Spleen (tissue), 11 donors: Measurements from ENCODE around the gene CACNA2D3. TPM values are rescaled to one million over a fixed set of nuclear protein-coding genes. Genes with fewer than 3 reads are reported as not detected.

Source experiments
- DNase-seq: peaks from one replicate; pipeline ENCODE4 v3.0.0-alpha.2; 2020
- H3K27ac ChIP-seq, 8 donors: fragments of 200-600 bp; sonication (generic) in 7 of 8; 1 replicate in 4 of 8; 2 replicates in 4 of 8; pipeline versions ENCODE4 v1.5.0 to v1.8.0; 2016 to 2021; ENCODE audit warnings: inconsistent platforms in 4 of 8, mild to moderate bottlenecking in 4 of 8, moderate library complexity in 1 of 8
- H3K27me3 ChIP-seq, 7 donors: fragments of 200-600 bp; sonication (generic) in 6 of 7; replicated peaks in 1 of 7; 1 replicate in 4 of 7; 2 replicates in 3 of 7; pipeline versions ENCODE4 v1.5.0 to v1.8.0; 2016 to 2021; ENCODE audit warnings: inconsistent platforms in 3 of 7, mild to moderate bottlenecking in 1 of 7
- H3K36me3 ChIP-seq, 6 donors: fragments of 200-600 bp; sonication (generic) in 5 of 6; 1 replicate in 4 of 6; 2 replicates in 2 of 6; pipeline versions ENCODE4 v1.5.0 to v1.8.0; 2016 to 2021; ENCODE audit warnings: inconsistent platforms in 2 of 6
- H3K4me1 ChIP-seq, 6 donors: fragments of 200-600 bp; sonication (generic) in 5 of 6; 1 replicate in 3 of 6; 2 replicates in 3 of 6; pipeline versions ENCODE4 v1.5.0 to v1.8.0; 2016 to 2021; ENCODE audit warnings: inconsistent platforms in 3 of 6
- H3K4me3 ChIP-seq, 8 donors: fragments of 200-600 bp; sonication (generic) in 7 of 8; 1 replicate in 4 of 8; 2 replicates in 4 of 8; pipeline versions ENCODE4 v1.5.0 to v1.8.0; 2016 to 2021; ENCODE audit warnings: inconsistent platforms in 4 of 8, mild to moderate bottlenecking in 4 of 8, moderate library complexity in 2 of 8
- H3K9me3 ChIP-seq, 8 donors: fragments of 200-600 bp; sonication (generic) in 7 of 8; 1 replicate in 4 of 8; 2 replicates in 4 of 8; pipeline versions ENCODE4 v1.5.0 to v1.8.0; 2016 to 2021; ENCODE audit warnings: inconsistent platforms in 4 of 8
- CTCF ChIP-seq, 11 experiments: fragments of 200-600 bp in 7 of 11; fragments of 450-650 bp in 4 of 11; sonication (generic) in 4 of 11; IDR thresholded peaks in 8 of 11; conservative IDR thresholded peaks in 3 of 11; 1 replicate in 7 of 11; 2 replicates in 4 of 11; pipeline versions ENCODE4 v1.4.0 to v1.8.0; 2016 to 2021; ENCODE audit warnings: antibody characterized with exemption in 11 of 11, inconsistent platforms in 4 of 11, mild to moderate bottlenecking in 1 of 11
- POLR2A ChIP-seq, 3 donors: fragments of 450-650 bp; IDR thresholded peaks; one replicate each; pipeline ENCODE4 v1.5.1; 2017; ENCODE audit warnings: antibody characterized with exemption in 3 of 3, mild to moderate bottlenecking in 1 of 3
- POLR2AphosphoS5 ChIP-seq, 3 donors: sonication (generic); formaldehyde crosslinking; IDR thresholded peaks; one replicate each; pipeline ENCODE4 v1.5.1; 2017; ENCODE audit warnings: antibody characterized with exemption in 3 of 3
- WGBS, 5 donors: extraction: QIAGEN DNeasy Blood & Tissue Kit in 3 of 5; methylation state at CpG; one replicate each; pipeline versions ENCODE4 v1.1.5 to v1.1.7; 2013 to 2018; 5-methylcytosine and 5-hydroxymethylcytosine counted together
- intact Hi-C: fragments of 100-400 bp; cut with DNase I; formaldehyde crosslinking; loops from one replicate; pipeline ENCODE4 v1.15.0; 2023; ENCODE audit warnings: low total_unique reads
- polyA plus RNA-seq, 3 donors: library from polyadenylated mRNA; stranded (reverse); fragments of 200-250 nt; gene quantifications; one replicate each; pipeline ENCODE4 v1.2.1, GENCODE V29; 2013
- total RNA-seq, 7 donors: library from RNA; depleted of rRNA in 3 of 7; stranded (reverse); fragments of >200 nt in 3 of 7; fragmentation: NEBNext Ultra II Directional in 4 of 7; extraction: Animal tissue kit (Norgen Biotek cat#: 25700) in 4 of 7; gene quantifications; one replicate each; pipeline versions ENCODE4 v1.1.0 to v1.2.1, GENCODE V29; 2016 to 2021
- donor health status: healthy with polysubstance abuse.
- donor health status: DM: no; HTN: no; CAD: no; lungs with moderate emphysema.
- donor health status: DM: no; HTN: no; CAD: no.
- donor health status: Bipolar disorder and iron deficiency.
- donor health status: healthy.
- donor health status: DM: no; HTN: no; CAD: no.
- donor health status: DM: yes; HTN: yes; CAD: no.

The CACNA2D3 gene
- total and polyA plus RNA-seq, 10 donors = 0.83 to 4.9 (median 2.9) TPM

GRCh38 chr3:54133196-54133595 lies 10.8 kb downstream of the CACNA2D3 start:
- H3K36me3 ChIP-seq = no peaks in the 10 kb centered on the region
- no peaks in the 10 kb centered on the region for H3K27me3 ChIP-seq
- intact Hi-C loops = no loop called here
- DNase-seq = no peak
- H3K27ac ChIP-seq = no peak overlapping the region
- TF ChIP-seq POLR2AphosphoS5 (IDR thresholded peaks at IDR 0.05) (no peak), CTCF (IDR thresholded peaks at IDR 0.05 in 8 of 11, conservative IDR thresholded peaks at IDR 0.05 in 3 of 11) (no peak), POLR2A (IDR thresholded peaks at IDR 0.05) (no peak)
- H3K4me1 ChIP-seq = no peaks in the 10 kb centered on the region
- WGBS, 5 donors = 66 to 71% (median 69%) methylated on average over 5 of the region's 5 CpGs
- H3K4me3 ChIP-seq = no peak overlapping the region
- no peaks in the 10 kb centered on the region for H3K9me3 ChIP-seq

GRCh38 chr3:54134155-54134554 lies 11.8 kb downstream of the CACNA2D3 start:
- Histone ChIP-seq H3K27me3 (peaks cover 0 to 4% (median 0%) of the 10 kb centered on the region in 7 donors), H3K36me3 (no peaks in the 10 kb centered on the region), H3K4me1 (no peaks in the 10 kb centered on the region), H3K9me3 (no peaks in the 10 kb centered on the region), H3K4me3 (no peak overlapping the region), H3K27ac (no peak overlapping the region)
- intact Hi-C loops = no loop called here
- TF ChIP-seq POLR2A (IDR thresholded peaks at IDR 0.05) = no peak
- no peak for DNase-seq
- 68 to 74% (median 71%) methylated on average over 8 of the region's 8 CpGs for WGBS, 5 donors

GRCh38 chr3:54134713-54135112 lies 12.4 kb downstream of the CACNA2D3 start:
- Histone ChIP-seq H3K36me3 (no peaks in the 10 kb centered on the region), H3K4me1 (no peaks in the 10 kb centered on the region), H3K9me3 (no peaks in the 10 kb centered on the region), H3K27me3 (peaks cover 0 to 5% (median 0%) of the 10 kb centered on the region in 7 donors), H3K4me3 (no peak overlapping the region), H3K27ac (no peak overlapping the region)
- 87 to 97% (median 93%) methylated on average over 3 to 12 of the region's 12 CpGs for WGBS, 5 donors
- intact Hi-C loops = no loop called here
- TF ChIP-seq POLR2A (IDR thresholded peaks at IDR 0.05) = no peak
- TF ChIP-seq CTCF (IDR thresholded peaks at IDR 0.05 in 8 of 11, conservative IDR thresholded peaks at IDR 0.05 in 3 of 11) = no peak
- TF ChIP-seq POLR2AphosphoS5 (IDR thresholded peaks at IDR 0.05) = no peak
- no peak for DNase-seq

GRCh38 chr3:54137311-54137710 lies 15.0 kb downstream of the CACNA2D3 start:
- 68 to 82% (median 75%) methylated on average over 5 of the region's 5 CpGs for WGBS, 5 donors
- Histone ChIP-seq H3K9me3 (no peaks in the 10 kb centered on the region), H3K27me3 (peaks cover 0 to 5% (median 0%) of the 10 kb centered on the region in 7 donors), H3K36me3 (no peaks in the 10 kb centered on the region), H3K4me3 (no peak overlapping the region), H3K4me1 (no peaks in the 10 kb centered on the region), H3K27ac (no peak overlapping the region)
- intact Hi-C loops = no loop called here
- no peak for DNase-seq
- TF ChIP-seq CTCF (IDR thresholded peaks at IDR 0.05 in 8 of 11, conservative IDR thresholded peaks at IDR 0.05 in 3 of 11) (no peak), POLR2A (IDR thresholded peaks at IDR 0.05) (no peak), POLR2AphosphoS5 (IDR thresholded peaks at IDR 0.05) (no peak)
